Measurements from ENCODE around the gene CALCOCO1. TPM values are rescaled to one million over a fixed set of nuclear protein-coding genes. Genes with fewer than 3 reads are reported as not detected.

The CALCOCO1 gene
- total and polyA plus RNA-seq, 4 donors: 24.4 to 67.4 (median 43.2) TPM

- Histone ChIP-seq H3K4me3 (ENCODE audit: low read depth in 1 of 3, low read length in 3 of 3) (no peak overlapping the region), H3K36me3 (ENCODE audit: control insufficient read depth in 4 of 4, insufficient read depth in 3 of 4, low read depth in 1 of 4, low read length in 3 of 4) (no peaks in the 10 kb centered on the region), H3K4me1 (ENCODE audit: control insufficient read depth in 4 of 4, insufficient read depth in 4 of 4, low read length in 3 of 4) (no peaks in the 10 kb centered on the region), H3K27me3 (ENCODE audit: control insufficient read depth in 4 of 4, insufficient read depth in 4 of 4, low read length in 3 of 4) (peaks cover 0 to 25% (median 5%) of the 10 kb centered on the region in 4 donors), H3K9me3 (ENCODE audit: control insufficient read depth in 4 of 4, low read length in 3 of 4) (no peaks in the 10 kb centered on the region), H3K27ac (ENCODE audit: low read depth in 1 of 2, low read length in 2 of 2) (no peak overlapping the region), H3K9ac (ENCODE audit: low read depth in 1 of 2, low read length in 2 of 2) (no peak overlapping the region)
- 44% methylated on average over 3 of the region's 3 CpGs for WGBS
- TF ChIP-seq, protein P1, sequence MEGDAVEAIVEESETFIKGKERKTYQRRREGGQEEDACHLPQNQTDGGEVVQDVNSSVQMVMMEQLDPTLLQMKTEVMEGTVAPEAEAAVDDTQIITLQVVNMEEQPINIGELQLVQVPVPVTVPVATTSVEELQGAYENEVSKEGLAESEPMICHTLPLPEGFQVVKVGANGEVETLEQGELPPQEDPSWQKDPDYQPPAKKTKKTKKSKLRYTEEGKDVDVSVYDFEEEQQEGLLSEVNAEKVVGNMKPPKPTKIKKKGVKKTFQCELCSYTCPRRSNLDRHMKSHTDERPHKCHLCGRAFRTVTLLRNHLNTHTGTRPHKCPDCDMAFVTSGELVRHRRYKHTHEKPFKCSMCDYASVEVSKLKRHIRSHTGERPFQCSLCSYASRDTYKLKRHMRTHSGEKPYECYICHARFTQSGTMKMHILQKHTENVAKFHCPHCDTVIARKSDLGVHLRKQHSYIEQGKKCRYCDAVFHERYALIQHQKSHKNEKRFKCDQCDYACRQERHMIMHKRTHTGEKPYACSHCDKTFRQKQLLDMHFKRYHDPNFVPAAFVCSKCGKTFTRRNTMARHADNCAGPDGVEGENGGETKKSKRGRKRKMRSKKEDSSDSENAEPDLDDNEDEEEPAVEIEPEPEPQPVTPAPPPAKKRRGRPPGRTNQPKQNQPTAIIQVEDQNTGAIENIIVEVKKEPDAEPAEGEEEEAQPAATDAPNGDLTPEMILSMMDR (IDR thresholded peaks at IDR 0.05; ENCODE audit: low read depth, low read length, missing input control): no peak
- TF ChIP-seq EGR1 (IDR thresholded peaks at IDR 0.05; ENCODE audit: low read depth in 2 of 2) (no peak), ATF3 (IDR thresholded peaks at IDR 0.05) (no peak), REST (IDR thresholded peaks at IDR 0.05) (no peak), NR2F2 (IDR thresholded peaks at IDR 0.05) (no peak), HNF4A (conservative IDR thresholded peaks at IDR 0.05) (no peak), HNF4G (IDR thresholded peaks at IDR 0.05) (no peak), JUND (IDR thresholded peaks at IDR 0.05) (no peak), YY1 (IDR thresholded peaks at IDR 0.05) (no peak), SP1 (IDR thresholded peaks at IDR 0.05) (no peak), FOXA1 (IDR thresholded peaks at IDR 0.05) (no peak), FOXA2 (IDR thresholded peaks at IDR 0.05) (no peak), MAX (IDR thresholded peaks at IDR 0.05) (no peak), RXRA (IDR thresholded peaks at IDR 0.05) (no peak), TAF1 (conservative IDR thresholded peaks at IDR 0.05) (no peak), ZBTB33 (IDR thresholded peaks at IDR 0.05) (no peak)
- DNase-seq (ENCODE audit: low spot score): no peak
Observed at GRCh38 chr12:53766881-53767280, 39.6 kb upstream of the CALCOCO1 start.

GRCh38 chr12:53765891-53766290 is 38.6 kb upstream of the CALCOCO1 start:
- H3K27me3 ChIP-seq (ENCODE audit: control insufficient read depth in 4 of 4, insufficient read depth in 4 of 4, low read length in 3 of 4): peaks cover 0 to 25% (median 5%) of the 10 kb centered on the region in 4 donors
- WGBS: 62% methylated on average over 2 of the region's 2 CpGs
- no peak overlapping the region for H3K27ac ChIP-seq (ENCODE audit: low read depth in 1 of 2, low read length in 2 of 2)
- no peak overlapping the region for H3K4me3 ChIP-seq (ENCODE audit: low read depth in 1 of 3, low read length in 3 of 3)
- DNase-seq (ENCODE audit: low spot score): no peak
- no peaks in the 10 kb centered on the region for H3K36me3 ChIP-seq (ENCODE audit: control insufficient read depth in 4 of 4, insufficient read depth in 3 of 4, low read depth in 1 of 4, low read length in 3 of 4)
- H3K9me3 ChIP-seq (ENCODE audit: control insufficient read depth in 4 of 4, low read length in 3 of 4): no peaks in the 10 kb centered on the region
- H3K4me1 ChIP-seq (ENCODE audit: control insufficient read depth in 4 of 4, insufficient read depth in 4 of 4, low read length in 3 of 4): no peaks in the 10 kb centered on the region
- no peak overlapping the region for H3K9ac ChIP-seq (ENCODE audit: low read depth in 1 of 2, low read length in 2 of 2)
- TF ChIP-seq GABPA (IDR thresholded peaks at IDR 0.05 in 1 of 2, conservative IDR thresholded peaks at IDR 0.05 in 1 of 2) (no peak), RXRA (IDR thresholded peaks at IDR 0.05) (no peak), EGR1 (IDR thresholded peaks at IDR 0.05; ENCODE audit: low read depth in 2 of 2) (no peak), JUND (IDR thresholded peaks at IDR 0.05) (no peak), RAD21 (IDR thresholded peaks at IDR 0.05) (no peak), REST (IDR thresholded peaks at IDR 0.05) (no peak), MAX (IDR thresholded peaks at IDR 0.05) (no peak), HNF4A (conservative IDR thresholded peaks at IDR 0.05) (no peak), YY1 (IDR thresholded peaks at IDR 0.05) (no peak), ZBTB33 (IDR thresholded peaks at IDR 0.05) (no peak), HNF4G (IDR thresholded peaks at IDR 0.05) (no peak), FOXA2 (IDR thresholded peaks at IDR 0.05) (no peak), TAF1 (conservative IDR thresholded peaks at IDR 0.05) (no peak), NR2F2 (IDR thresholded peaks at IDR 0.05) (no peak)
